Nephron progenitor cell (in vitro differentiated cells): Measurements from ENCODE around the gene ZNF620.
"Not testable (repeated sequence)": the region's sequence is repeated elsewhere in the genome, so short reads cannot be mapped to it uniquely, and the experiment has no call there.

ENCODE experiments used
- DNase-seq: peaks from one replicate; pipeline ENCODE4 v3.0.0; 2021
- H3K27ac Mint-ChIP-seq: 2 replicates; pipeline ENCODE4 v1.8.0; 2021; ENCODE audit warnings: mild to moderate bottlenecking, moderate library complexity, mixed read lengths
- H3K27me3 Mint-ChIP-seq: 2 replicates; pipeline ENCODE4 v1.8.0; 2021; ENCODE audit warnings: mild to moderate bottlenecking, low read depth, mixed read lengths; ENCODE audit not compliant: poor library complexity
- H3K36me3 Mint-ChIP-seq: 2 replicates; pipeline ENCODE4 v1.8.0; 2021; ENCODE audit warnings: low read depth, mixed read lengths
- H3K4me1 Mint-ChIP-seq: 2 replicates; pipeline ENCODE4 v1.8.0; 2021; ENCODE audit warnings: mixed read lengths
- H3K4me3 Mint-ChIP-seq: 2 replicates; pipeline ENCODE4 v1.8.0; 2021; ENCODE audit warnings: mild to moderate bottlenecking, moderate library complexity, mixed read lengths
- H3K9me3 Mint-ChIP-seq: 2 replicates; pipeline ENCODE4 v1.8.0; 2021; ENCODE audit warnings: mild to moderate bottlenecking, moderate library complexity, mixed read lengths
- CTCF ChIP-seq: fragments of 200-600 bp; sonication (generic); IDR thresholded peaks from 2 replicates; pipeline ENCODE4 v1.5.0; 2021; ENCODE audit warnings: antibody characterized with exemption

Gene ZNF620

GRCh38 chr3:40505599-40506462 lies at the start of gene ZNF620:
TSS of gene ZNF620 (plus strand) at chr3:40506039. CDS start at chr3:40506353, 314 bp downstream.
- Mint-ChIP-seq H3K27me3 (peaks cover 10% of the 10 kb centered on the region), H3K4me3 (peak within 1 kb of the TSS; percentile 96), H3K4me1 (peaks cover 28% of the 10 kb centered on the region), H3K9me3 (peaks cover 22% of the 10 kb centered on the region), H3K27ac (peak within 1 kb of the TSS; percentile 95), H3K36me3 (peaks cover 40% of the 10 kb centered on the region)
- TF ChIP-seq CTCF = peak; percentile 26
- DNase-seq = peak; percentile 86

GRCh38 chr3:40456279-40456939 lies 49.4 kb upstream of the ZNF620 start:
- Mint-ChIP-seq H3K9me3 (no peaks in the 10 kb centered on the region), H3K36me3 (peaks cover 30% of the 10 kb centered on the region), H3K4me1 (peaks cover 56% of the 10 kb centered on the region), H3K27me3 (peaks cover 10% of the 10 kb centered on the region), H3K27ac (peak overlapping the region; percentile 90), H3K4me3 (peak overlapping the region; percentile 94)
- no peak for DNase-seq
- no peak for TF ChIP-seq CTCF

GRCh38 chr3:40456940-40457823 lies 48.7 kb upstream of the ZNF620 start, which contains the start of gene RPL14:
TSS of gene RPL14 (plus strand) at chr3:40457339. CDS start at chr3:40457472, 133 bp downstream.
- H3K4me3 Mint-ChIP-seq = peak within 1 kb of the TSS; percentile 94
- H3K4me1 Mint-ChIP-seq = peaks cover 49% of the 10 kb centered on the region
- peak; percentile 94 for DNase-seq
- peaks cover 10% of the 10 kb centered on the region for H3K27me3 Mint-ChIP-seq
- peaks cover 37% of the 10 kb centered on the region for H3K36me3 Mint-ChIP-seq
- no peaks in the 10 kb centered on the region for H3K9me3 Mint-ChIP-seq
- TF ChIP-seq CTCF = no peak
- peak within 1 kb of the TSS; percentile 90 for H3K27ac Mint-ChIP-seq

GRCh38 chr3:40458473-40458872 lies 47.4 kb upstream of the ZNF620 start:
- no peaks in the 10 kb centered on the region for H3K9me3 Mint-ChIP-seq
- H3K27ac Mint-ChIP-seq = no peak overlapping the region
- peaks cover 49% of the 10 kb centered on the region for H3K36me3 Mint-ChIP-seq
- no peak for TF ChIP-seq CTCF
- peak overlapping the region; percentile 94 for H3K4me3 Mint-ChIP-seq
- no peak for DNase-seq
- H3K27me3 Mint-ChIP-seq = peaks cover 10% of the 10 kb centered on the region
- peaks cover 39% of the 10 kb centered on the region for H3K4me1 Mint-ChIP-seq

- H3K36me3 Mint-ChIP-seq = peaks cover 66% of the 10 kb centered on the region
- H3K9me3 Mint-ChIP-seq, H3K4me3 Mint-ChIP-seq, H3K27ac Mint-ChIP-seq, DNase-seq, H3K27me3 Mint-ChIP-seq: not testable (repeated sequence)
- peaks cover 32% of the 10 kb centered on the region for H3K4me1 Mint-ChIP-seq
These were observed 45.4 kb upstream of the ZNF620 start for GRCh38 chr3:40460481-40460880.
